Stimulated activated CD8-positive, alpha-beta memory T cell treated with anti-CD3 and anti-CD28 coated beads, Interleukin-4, amount 100 ng/mL, for 4 hours (primary cell): ENCODE data around the gene TSPAN9.

Experiments
- DNase-seq, 2 donors: peaks; one replicate each; pipeline ENCODE4 v3.0.0-alpha.2; 2020; ENCODE audit warnings: low read depth in 2 of 2, low spot score in 1 of 2

The TSPAN9 gene

GRCh38 chr12:3138941-3139511 lies 61.8 kb downstream of the TSPAN9 start:
- no peak for DNase-seq

- DNase-seq, result no peak
Measured at GRCh38 chr12:3139760-3140159, 62.6 kb downstream of the TSPAN9 start.

- DNase-seq, result no peak
Measured at GRCh38 chr12:3140284-3140683, 63.1 kb downstream of the TSPAN9 start.

GRCh38 chr12:3141339-3142321 lies 64.5 kb downstream of the TSPAN9 start:
- DNase-seq, result no peak

- no peak for DNase-seq
Measured at GRCh38 chr12:3142386-3142785, 65.2 kb downstream of the TSPAN9 start.

- DNase-seq, result no peak
Measured at GRCh38 chr12:3144495-3144894, 67.3 kb downstream of the TSPAN9 start.

- DNase-seq, result no peak
Measured at GRCh38 chr12:3145033-3145432, 67.9 kb downstream of the TSPAN9 start.

- no peak for DNase-seq
Measured at GRCh38 chr12:3145546-3146310, 68.5 kb downstream of the TSPAN9 start.

- no peak for DNase-seq
Measured at GRCh38 chr12:3147260-3147659, 70.1 kb downstream of the TSPAN9 start.

GRCh38 chr12:3148366-3149000 lies 71.3 kb downstream of the TSPAN9 start:
- no peak for DNase-seq

- DNase-seq, result no peak
Measured at GRCh38 chr12:3149515-3150307, 72.5 kb downstream of the TSPAN9 start.

GRCh38 chr12:3150308-3150670 lies 73.1 kb downstream of the TSPAN9 start:
- DNase-seq, result no peak

- DNase-seq, result no peak
Measured at GRCh38 chr12:3150931-3151835, 74.0 kb downstream of the TSPAN9 start.

- no peak for DNase-seq
Measured at GRCh38 chr12:3152011-3152511, 74.9 kb downstream of the TSPAN9 start.

GRCh38 chr12:3152892-3153291 lies 75.7 kb downstream of the TSPAN9 start:
- no peak for DNase-seq

GRCh38 chr12:3154006-3154405 lies 76.8 kb downstream of the TSPAN9 start:
- DNase-seq, result no peak

GRCh38 chr12:3155702-3156370 lies 78.7 kb downstream of the TSPAN9 start:
- DNase-seq, result no peak

GRCh38 chr12:3157581-3158323 lies 80.6 kb downstream of the TSPAN9 start:
- DNase-seq, result no peak
